Measurements from ENCODE around the gene INTS6.

INTS6 gene, protein sequence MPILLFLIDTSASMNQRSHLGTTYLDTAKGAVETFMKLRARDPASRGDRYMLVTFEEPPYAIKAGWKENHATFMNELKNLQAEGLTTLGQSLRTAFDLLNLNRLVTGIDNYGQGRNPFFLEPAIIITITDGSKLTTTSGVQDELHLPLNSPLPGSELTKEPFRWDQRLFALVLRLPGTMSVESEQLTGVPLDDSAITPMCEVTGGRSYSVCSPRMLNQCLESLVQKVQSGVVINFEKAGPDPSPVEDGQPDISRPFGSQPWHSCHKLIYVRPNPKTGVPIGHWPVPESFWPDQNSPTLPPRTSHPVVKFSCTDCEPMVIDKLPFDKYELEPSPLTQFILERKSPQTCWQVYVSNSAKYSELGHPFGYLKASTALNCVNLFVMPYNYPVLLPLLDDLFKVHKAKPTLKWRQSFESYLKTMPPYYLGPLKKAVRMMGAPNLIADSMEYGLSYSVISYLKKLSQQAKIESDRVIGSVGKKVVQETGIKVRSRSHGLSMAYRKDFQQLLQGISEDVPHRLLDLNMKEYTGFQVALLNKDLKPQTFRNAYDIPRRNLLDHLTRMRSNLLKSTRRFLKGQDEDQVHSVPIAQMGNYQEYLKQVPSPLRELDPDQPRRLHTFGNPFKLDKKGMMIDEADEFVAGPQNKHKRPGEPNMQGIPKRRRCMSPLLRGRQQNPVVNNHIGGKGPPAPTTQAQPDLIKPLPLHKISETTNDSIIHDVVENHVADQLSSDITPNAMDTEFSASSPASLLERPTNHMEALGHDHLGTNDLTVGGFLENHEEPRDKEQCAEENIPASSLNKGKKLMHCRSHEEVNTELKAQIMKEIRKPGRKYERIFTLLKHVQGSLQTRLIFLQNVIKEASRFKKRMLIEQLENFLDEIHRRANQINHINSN

DNA sequence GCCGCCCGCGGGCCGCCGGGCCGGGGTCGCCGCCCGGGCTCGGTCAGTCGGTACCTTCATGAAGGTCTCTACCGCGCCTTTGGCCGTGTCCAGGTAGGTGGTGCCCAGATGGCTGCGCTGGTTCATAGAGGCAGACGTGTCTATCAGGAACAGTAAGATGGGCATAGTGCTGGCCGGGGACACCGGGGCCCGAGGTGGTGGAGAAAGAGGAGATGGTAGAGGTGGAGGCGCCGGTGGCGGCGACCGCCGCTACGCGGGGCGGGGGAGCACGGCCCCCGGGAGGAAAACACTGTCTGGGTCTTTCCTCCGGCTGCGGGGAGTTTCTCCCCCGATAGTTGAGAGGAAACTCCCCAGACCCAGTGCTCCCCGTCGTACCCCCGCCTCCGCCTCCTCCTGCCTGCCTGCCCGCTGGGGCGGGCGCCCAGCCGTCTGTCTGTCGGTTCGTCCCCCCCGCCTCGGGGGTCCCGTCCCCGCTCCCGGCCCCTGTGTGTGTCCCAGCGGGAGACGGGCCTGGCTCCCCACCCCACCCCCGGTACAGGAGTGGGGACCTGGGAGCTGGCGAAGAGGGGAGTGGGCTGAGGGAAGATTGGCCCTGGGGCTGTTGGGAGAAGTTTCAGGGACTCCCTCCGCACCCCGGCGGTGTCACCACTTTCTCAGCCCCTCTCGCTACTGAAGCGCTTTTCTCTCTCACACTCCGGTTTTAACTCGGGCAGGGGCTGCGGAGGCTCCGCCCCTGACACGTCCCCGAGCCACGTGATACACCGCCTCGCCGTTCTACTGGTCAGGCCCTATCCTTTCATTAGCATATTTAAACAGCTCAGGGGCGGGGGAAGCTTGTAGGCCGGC lies at the start of gene INTS6:
TSS of gene INTS6 (minus strand) at position 676 of the 846 bp plus-strand sequence. CDS start at position 165, 511 bp downstream.
- peak; percentile 78 for DNase-seq

GRCh38 chr13:51502153-51502651 lies 49.4 kb upstream of the INTS6 start:
- no peak for DNase-seq

GRCh38 chr13:51501592-51502152 lies 48.8 kb upstream of the INTS6 start:
- no peak for DNase-seq

DNA sequence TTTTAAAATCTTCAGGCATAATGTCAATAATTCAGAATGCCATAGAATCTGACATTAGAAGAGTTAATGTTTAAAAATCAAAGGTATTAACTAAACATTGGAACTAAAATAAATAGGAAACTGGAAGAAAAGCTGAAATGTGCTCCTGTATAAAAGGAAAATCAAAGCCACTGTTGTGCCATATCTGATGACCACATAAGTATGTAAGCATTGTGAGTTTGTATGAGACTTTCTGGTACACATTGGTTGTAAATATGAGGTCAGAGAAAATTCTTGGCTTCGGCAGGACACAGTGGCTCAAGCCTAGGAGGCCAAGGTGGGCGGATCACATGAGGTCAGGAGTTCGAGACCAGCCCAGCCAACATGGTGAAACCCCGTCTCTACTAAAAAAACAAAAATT lies 48.3 kb upstream of the INTS6 start:
- DNase-seq = no peak

DNA sequence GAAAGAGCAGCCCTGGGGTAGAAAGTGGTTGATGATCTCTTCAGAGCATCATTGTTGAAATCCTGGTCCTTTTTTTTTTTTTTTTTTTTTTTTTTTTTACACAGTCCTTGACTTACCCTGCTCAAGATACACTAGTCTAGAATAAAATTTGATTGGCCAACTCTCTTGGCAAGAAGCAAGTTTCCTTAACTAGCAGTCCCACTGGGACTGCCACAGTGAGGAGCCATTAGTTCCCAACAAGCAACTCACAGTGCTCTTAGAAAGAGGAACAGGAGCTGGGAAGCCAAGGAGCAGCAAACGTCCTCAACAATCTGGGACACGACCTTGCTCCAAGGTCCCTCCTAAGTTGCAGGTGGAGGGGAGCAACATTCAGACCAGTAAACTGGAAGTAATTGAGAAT lies 47.9 kb upstream of the INTS6 start:
- DNase-seq = no peak

GRCh38 chr13:51499841-51500240 lies 47.0 kb upstream of the INTS6 start:
- DNase-seq = no peak

- DNase-seq = no peak
These were observed 42.5 kb upstream of the INTS6 start for GRCh38 chr13:51495316-51495715.

- DNase-seq = no peak
These were observed 41.3 kb upstream of the INTS6 start for GRCh38 chr13:51494156-51494555.

DNA sequence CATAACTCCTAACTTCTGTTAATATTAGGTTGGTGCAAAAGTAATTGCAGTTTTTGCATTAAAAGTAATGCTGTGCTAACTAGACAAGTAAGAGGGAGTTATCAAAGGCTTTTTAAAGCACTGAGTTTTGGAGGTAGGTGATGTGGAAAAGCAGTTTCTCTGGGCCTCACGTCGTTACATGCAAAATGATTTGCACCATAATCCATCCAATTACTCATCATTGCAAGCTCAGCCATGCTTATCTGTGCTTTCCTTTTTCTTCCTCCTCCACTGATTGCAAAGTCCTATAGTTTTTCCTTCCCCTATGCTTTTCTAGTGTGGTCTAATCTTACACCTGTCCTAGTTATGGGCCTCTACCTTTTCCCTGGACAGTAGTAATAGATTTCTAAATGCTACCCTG lies 35.4 kb upstream of the INTS6 start:
- no peak for DNase-seq

GRCh38 chr13:51481656-51482055 lies 28.8 kb upstream of the INTS6 start:
- DNase-seq = no peak

DNA sequence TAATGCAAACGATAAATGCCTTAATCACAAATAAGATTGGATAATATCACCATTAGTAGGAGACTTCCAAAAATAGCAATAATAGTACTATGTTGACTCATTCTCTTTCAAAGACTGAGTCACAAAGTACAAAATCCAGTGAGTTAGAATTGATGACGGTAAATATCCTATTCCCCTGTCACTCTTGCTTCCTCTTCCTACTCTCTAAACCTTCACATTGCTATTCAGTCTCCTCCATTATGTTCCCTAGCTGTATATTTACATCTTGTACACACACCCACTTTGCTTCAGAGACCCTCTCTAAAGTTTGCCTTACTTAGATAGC lies 26.3 kb upstream of the INTS6 start:
- DNase-seq = no peak

- no peak for DNase-seq
These were observed 25.8 kb upstream of the INTS6 start for GRCh38 chr13:51478418-51479198.

DNA sequence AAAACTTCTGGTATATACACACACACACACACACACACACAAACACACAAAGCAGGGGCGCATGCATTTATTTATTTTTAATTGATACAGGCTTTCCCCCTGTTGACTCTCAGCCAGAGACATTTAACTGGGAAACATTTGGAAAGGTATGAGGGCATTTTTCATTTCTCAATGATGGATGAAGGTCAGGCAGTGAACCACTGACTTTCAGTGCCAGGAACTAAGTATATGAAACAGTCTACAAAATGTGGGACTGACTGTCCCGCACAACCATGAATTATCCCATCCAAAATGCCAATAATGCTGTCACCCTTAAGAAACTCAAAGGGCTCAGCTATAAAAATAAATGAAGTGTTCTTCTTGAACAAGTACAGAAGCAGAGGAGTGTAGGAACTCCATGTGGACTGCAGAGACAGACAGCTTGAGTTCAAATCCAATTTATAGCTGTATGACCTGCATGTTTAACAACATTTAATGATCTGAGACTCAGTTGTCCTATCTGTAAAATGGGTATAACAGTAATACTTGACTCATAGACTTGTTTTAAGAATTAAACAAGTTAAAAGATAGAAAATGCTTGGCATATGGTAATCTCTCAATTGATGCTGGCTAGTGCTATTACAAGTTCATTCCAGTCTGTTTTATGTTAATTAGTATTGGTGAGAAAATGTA lies 25.0 kb upstream of the INTS6 start:
- DNase-seq = no peak

DNA sequence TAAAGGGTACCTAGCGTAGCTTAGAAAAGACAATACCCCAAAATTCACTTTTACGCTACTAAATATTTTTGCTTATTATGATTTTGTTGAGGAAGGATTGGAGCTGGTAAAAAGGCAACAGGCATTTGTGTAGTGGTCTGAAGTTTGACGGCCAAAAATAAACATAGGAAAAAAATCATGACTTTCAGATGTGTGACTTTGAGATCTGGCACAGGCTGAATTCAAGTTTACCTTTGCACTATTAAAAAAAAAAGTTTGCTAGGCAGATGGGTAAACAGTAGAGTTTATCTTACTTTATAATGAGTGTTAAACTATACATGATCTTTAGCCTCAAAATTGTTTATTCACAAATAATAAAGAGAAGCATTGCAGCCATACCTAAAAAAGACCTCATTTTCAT lies 24.3 kb upstream of the INTS6 start:
- no peak for DNase-seq

DNA sequence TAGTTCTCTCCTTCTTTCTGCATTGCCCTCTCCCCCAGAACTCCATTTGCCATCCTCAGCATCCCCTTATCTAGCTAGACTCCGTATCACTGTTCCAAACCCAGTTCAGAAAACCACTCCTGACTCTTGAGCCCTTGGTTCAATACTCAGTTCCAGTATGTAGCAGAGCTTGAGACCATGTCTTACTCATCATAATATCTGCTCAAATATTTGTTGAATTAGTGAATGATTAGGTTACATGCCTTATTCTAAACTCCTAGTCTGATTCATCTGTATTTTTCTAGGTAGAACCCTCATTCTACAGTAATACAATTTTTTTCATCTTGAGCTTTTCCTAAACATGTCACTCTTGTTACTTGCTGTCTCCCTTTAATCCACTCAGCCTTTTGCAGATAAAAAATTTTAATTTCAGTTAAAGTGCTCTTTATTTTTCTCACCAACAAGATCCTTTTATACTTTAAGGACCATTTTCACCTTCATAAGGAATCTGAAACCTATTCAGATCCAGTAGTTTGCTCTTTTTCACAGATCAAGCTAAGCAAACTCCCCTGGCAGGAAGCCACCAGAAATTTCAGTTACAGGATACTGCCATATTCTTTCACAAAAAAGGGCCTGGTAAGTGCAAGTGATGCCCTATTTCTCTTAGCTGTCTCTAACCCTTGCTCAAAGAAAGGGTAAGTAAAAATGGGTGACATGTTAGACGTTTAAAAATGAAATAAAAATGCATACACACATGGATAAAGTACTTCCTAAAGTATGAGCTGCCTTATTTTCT lies 23.1 kb upstream of the INTS6 start:
- DNase-seq = no peak

GRCh38 chr13:51469790-51470189 lies 17.0 kb upstream of the INTS6 start:
- DNase-seq = no peak

DNA sequence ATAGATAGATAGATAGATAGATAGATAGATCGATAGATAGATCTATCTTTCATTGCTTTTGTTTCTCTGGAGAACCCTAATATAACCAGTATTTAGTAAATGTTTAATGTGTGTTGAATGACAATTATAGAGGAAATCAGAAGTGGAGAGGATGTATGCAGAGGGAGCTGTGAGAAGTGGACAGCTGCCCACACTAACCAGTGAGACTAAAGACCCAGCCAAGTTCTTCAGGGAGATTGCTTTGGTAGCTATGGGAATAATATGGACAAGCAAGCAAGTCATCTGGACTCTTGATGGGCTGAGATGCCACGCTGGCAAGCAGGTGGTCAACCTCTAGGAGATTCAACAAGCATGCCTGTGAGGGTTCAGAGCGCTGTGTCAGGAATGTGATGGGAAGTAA lies 14.9 kb upstream of the INTS6 start:
- no peak for DNase-seq

- no peak for DNase-seq
These were observed 12.3 kb upstream of the INTS6 start for GRCh38 chr13:51465124-51465523.

- DNase-seq = no peak
These were observed 4.4 kb upstream of the INTS6 start for GRCh38 chr13:51457086-51457815.

- no peak for DNase-seq
These were observed 3.7 kb upstream of the INTS6 start for GRCh38 chr13:51456510-51456909.
